ENCODE results near the gene ZNF423. TPM values are rescaled to one million over a fixed set of nuclear protein-coding genes. Genes with fewer than 3 reads are reported as not detected.

The ZNF423 gene
- total and polyA plus RNA-seq, 2 experiments from 2014 or later: 14.9 to 41.8 TPM

DNA sequence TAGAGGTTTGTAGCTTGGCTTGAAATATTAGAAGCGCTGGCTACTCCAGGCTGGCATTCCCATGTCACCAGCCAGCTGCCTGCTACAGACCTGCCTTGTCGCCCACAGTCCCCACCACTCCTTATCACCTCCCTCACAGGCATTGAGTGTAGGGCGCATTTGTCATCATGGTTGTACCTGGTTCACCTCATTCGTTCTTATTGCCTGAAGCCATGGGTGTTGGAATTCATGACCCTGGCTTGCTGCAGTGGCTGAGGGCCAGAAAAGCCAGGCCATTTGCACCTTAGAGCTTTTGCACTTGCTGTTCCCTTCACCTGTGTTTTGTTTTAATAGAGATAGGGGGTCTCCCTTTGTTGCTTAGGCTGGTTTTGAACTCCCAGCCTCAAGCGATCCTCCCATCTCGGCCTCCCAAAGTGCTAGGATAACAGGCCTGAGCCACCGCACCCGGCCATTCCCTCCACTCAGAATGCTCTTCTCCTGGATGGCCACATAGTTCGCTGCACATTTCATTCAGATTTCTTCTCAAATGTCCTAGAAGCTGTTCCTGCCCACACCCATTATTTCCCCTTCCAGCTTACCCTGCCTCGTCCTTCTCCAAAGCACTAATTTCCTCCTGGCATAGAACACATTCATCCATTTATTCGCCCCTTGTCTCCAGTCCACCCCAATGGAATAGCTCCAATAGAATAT is 384.7 kb downstream of the ZNF423 start:
- ATAC-seq (no peak), DNase-seq (ENCODE audit: low spot score) (no peak)
- H3K27ac ChIP-seq (ENCODE audit: low read depth): no peak overlapping the region
- no peaks in the 10 kb centered on the region for H3K27me3 ChIP-seq (ENCODE audit: insufficient read depth)
- TF ChIP-seq JUNB (IDR thresholded peaks at IDR 0.05; ENCODE audit: unreplicated experiment) (no peak), STAT1 (IDR thresholded peaks at IDR 0.05; ENCODE audit: unreplicated experiment) (no peak), ZNF114 (CRISPR knock-in tag; IDR thresholded peaks at IDR 0.05) (no peak), EZH2phosphoT487 (IDR thresholded peaks at IDR 0.05; ENCODE audit: unreplicated experiment) (no peak), EZH2 (IDR thresholded peaks at IDR 0.05; ENCODE audit: low read depth, unreplicated experiment) (no peak), ZNF331 (CRISPR knock-in tag; IDR thresholded peaks at IDR 0.05; ENCODE audit: low read depth) (no peak), NANOG (IDR thresholded peaks at IDR 0.05; ENCODE audit: borderline replicate concordance) (no peak), CREB1 (CRISPR knock-in tag; IDR thresholded peaks at IDR 0.05; ENCODE audit: low read depth) (no peak), POLR2AphosphoS5 (IDR thresholded peaks at IDR 0.05; ENCODE audit: low read depth) (no peak)
- TF ChIP-seq, protein P1, sequence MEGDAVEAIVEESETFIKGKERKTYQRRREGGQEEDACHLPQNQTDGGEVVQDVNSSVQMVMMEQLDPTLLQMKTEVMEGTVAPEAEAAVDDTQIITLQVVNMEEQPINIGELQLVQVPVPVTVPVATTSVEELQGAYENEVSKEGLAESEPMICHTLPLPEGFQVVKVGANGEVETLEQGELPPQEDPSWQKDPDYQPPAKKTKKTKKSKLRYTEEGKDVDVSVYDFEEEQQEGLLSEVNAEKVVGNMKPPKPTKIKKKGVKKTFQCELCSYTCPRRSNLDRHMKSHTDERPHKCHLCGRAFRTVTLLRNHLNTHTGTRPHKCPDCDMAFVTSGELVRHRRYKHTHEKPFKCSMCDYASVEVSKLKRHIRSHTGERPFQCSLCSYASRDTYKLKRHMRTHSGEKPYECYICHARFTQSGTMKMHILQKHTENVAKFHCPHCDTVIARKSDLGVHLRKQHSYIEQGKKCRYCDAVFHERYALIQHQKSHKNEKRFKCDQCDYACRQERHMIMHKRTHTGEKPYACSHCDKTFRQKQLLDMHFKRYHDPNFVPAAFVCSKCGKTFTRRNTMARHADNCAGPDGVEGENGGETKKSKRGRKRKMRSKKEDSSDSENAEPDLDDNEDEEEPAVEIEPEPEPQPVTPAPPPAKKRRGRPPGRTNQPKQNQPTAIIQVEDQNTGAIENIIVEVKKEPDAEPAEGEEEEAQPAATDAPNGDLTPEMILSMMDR (conservative IDR thresholded peaks at IDR 0.05; ENCODE audit: low read depth in 2 of 2): no peak
- TF ChIP-seq, protein P2, sequence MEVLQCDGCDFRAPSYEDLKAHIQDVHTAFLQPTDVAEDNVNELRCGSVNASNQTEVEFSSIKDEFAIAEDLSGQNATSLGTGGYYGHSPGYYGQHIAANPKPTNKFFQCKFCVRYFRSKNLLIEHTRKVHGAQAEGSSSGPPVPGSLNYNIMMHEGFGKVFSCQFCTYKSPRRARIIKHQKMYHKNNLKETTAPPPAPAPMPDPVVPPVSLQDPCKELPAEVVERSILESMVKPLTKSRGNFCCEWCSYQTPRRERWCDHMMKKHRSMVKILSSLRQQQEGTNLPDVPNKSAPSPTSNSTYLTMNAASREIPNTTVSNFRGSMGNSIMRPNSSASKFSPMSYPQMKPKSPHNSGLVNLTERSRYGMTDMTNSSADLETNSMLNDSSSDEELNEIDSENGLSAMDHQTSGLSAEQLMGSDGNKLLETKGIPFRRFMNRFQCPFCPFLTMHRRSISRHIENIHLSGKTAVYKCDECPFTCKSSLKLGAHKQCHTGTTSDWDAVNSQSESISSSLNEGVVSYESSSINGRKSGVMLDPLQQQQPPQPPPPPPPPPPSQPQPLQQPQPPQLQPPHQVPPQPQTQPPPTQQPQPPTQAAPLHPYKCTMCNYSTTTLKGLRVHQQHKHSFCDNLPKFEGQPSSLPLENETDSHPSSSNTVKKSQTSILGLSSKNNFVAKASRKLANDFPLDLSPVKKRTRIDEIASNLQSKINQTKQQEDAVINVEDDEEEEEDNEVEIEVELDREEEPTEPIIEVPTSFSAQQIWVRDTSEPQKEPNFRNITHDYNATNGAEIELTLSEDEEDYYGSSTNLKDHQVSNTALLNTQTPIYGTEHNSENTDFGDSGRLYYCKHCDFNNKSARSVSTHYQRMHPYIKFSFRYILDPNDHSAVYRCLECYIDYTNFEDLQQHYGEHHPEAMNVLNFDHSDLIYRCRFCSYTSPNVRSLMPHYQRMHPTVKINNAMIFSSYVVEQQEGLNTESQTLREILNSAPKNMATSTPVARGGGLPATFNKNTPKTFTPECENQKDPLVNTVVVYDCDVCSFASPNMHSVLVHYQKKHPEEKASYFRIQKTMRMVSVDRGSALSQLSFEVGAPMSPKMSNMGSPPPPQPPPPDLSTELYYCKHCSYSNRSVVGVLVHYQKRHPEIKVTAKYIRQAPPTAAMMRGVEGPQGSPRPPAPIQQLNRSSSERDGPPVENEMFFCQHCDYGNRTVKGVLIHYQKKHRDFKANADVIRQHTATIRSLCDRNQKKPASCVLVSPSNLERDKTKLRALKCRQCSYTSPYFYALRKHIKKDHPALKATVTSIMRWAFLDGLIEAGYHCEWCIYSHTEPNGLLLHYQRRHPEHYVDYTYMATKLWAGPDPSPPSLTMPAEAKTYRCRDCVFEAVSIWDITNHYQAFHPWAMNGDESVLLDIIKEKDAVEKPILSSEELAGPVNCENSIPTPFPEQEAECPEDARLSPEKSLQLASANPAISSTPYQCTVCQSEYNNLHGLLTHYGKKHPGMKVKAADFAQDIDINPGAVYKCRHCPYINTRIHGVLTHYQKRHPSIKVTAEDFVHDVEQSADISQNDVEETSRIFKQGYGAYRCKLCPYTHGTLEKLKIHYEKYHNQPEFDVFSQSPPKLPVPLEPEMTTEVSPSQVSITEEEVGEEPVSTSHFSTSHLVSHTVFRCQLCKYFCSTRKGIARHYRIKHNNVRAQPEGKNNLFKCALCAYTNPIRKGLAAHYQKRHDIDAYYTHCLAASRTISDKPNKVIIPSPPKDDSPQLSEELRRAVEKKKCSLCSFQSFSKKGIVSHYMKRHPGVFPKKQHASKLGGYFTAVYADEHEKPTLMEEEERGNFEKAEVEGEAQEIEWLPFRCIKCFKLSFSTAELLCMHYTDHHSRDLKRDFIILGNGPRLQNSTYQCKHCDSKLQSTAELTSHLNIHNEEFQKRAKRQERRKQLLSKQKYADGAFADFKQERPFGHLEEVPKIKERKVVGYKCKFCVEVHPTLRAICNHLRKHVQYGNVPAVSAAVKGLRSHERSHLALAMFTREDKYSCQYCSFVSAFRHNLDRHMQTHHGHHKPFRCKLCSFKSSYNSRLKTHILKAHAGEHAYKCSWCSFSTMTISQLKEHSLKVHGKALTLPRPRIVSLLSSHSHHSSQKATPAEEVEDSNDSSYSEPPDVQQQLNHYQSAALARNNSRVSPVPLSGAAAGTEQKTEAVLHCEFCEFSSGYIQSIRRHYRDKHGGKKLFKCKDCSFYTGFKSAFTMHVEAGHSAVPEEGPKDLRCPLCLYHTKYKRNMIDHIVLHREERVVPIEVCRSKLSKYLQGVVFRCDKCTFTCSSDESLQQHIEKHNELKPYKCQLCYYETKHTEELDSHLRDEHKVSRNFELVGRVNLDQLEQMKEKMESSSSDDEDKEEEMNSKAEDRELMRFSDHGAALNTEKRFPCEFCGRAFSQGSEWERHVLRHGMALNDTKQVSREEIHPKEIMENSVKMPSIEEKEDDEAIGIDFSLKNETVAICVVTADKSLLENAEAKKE (CRISPR knock-in tag; IDR thresholded peaks at IDR 0.05): no peak
- TF ChIP-seq, protein P3, sequence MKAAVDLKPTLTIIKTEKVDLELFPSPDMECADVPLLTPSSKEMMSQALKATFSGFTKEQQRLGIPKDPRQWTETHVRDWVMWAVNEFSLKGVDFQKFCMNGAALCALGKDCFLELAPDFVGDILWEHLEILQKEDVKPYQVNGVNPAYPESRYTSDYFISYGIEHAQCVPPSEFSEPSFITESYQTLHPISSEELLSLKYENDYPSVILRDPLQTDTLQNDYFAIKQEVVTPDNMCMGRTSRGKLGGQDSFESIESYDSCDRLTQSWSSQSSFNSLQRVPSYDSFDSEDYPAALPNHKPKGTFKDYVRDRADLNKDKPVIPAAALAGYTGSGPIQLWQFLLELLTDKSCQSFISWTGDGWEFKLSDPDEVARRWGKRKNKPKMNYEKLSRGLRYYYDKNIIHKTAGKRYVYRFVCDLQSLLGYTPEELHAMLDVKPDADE (IDR thresholded peaks at IDR 0.05): no peak
- TF ChIP-seq, protein P4, sequence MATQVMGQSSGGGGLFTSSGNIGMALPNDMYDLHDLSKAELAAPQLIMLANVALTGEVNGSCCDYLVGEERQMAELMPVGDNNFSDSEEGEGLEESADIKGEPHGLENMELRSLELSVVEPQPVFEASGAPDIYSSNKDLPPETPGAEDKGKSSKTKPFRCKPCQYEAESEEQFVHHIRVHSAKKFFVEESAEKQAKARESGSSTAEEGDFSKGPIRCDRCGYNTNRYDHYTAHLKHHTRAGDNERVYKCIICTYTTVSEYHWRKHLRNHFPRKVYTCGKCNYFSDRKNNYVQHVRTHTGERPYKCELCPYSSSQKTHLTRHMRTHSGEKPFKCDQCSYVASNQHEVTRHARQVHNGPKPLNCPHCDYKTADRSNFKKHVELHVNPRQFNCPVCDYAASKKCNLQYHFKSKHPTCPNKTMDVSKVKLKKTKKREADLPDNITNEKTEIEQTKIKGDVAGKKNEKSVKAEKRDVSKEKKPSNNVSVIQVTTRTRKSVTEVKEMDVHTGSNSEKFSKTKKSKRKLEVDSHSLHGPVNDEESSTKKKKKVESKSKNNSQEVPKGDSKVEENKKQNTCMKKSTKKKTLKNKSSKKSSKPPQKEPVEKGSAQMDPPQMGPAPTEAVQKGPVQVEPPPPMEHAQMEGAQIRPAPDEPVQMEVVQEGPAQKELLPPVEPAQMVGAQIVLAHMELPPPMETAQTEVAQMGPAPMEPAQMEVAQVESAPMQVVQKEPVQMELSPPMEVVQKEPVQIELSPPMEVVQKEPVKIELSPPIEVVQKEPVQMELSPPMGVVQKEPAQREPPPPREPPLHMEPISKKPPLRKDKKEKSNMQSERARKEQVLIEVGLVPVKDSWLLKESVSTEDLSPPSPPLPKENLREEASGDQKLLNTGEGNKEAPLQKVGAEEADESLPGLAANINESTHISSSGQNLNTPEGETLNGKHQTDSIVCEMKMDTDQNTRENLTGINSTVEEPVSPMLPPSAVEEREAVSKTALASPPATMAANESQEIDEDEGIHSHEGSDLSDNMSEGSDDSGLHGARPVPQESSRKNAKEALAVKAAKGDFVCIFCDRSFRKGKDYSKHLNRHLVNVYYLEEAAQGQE (IDR thresholded peaks at IDR 0.05; ENCODE audit: unreplicated experiment): no peak
- H4K20me1 ChIP-seq (replicated peaks; ENCODE audit: insufficient read depth): no peaks in the 10 kb centered on the region
- H3K4me2 ChIP-seq: no peak overlapping the region
- no peak overlapping the region for H3K4me3 ChIP-seq
- H3F3A ChIP-seq (replicated peaks; ENCODE audit: low read depth): no peaks in the 10 kb centered on the region
- Mint-ChIP-seq H3K27ac (no peak overlapping the region), H3K36me3 (ENCODE audit: low read depth) (no peaks in the 10 kb centered on the region), H3K4me1 (peaks cover 3% of the 10 kb centered on the region; the same call in 1 of the 3 replicates), H3K4me3 (no peak overlapping the region), H3K9me3 (no peaks in the 10 kb centered on the region), H3K27me3 (ENCODE audit: insufficient read depth, low read depth, poor library complexity) (peaks cover 3% of the 10 kb centered on the region)
- H2AFZ ChIP-seq: no peak overlapping the region
- H3K9me2 ChIP-seq (ENCODE audit: insufficient read depth): 0 out of 2 replicates have a peak, but pooled peaks cover 4% of the 10 kb centered on the region
- H3K36me3 ChIP-seq (ENCODE audit: insufficient read depth): no peaks in the 10 kb centered on the region
- no peaks in the 10 kb centered on the region for H3K4me1 ChIP-seq (ENCODE audit: insufficient read depth)
- no peaks in the 10 kb centered on the region for H3K79me2 ChIP-seq (replicated peaks; ENCODE audit: insufficient read depth)
